Measurements from ENCODE around the gene ZDHHC5.

GRCh38 chr11:57650739-57651090 lies 17.2 kb upstream of the ZDHHC5 start:
- no peak for TF ChIP-seq CTCF (IDR thresholded peaks at IDR 0.05)
- TF ChIP-seq SMAD3 (CRISPR knock-in tag; IDR thresholded peaks at IDR 0.05; ENCODE audit: borderline replicate concordance) = no peak
- no peak for TF ChIP-seq FOXJ3 (CRISPR knock-in tag; IDR thresholded peaks at IDR 0.05; ENCODE audit: borderline replicate concordance)
- TF ChIP-seq NR3C1 (CRISPR knock-in tag; conservative IDR thresholded peaks at IDR 0.05; ENCODE audit: low read depth) = no peak
- no peak for TF ChIP-seq E2F1 (CRISPR knock-in tag; IDR thresholded peaks at IDR 0.05)

Data from WTC11 (cell line).